HG02678 (cell line): ENCODE data around the gene PTPRK.
A peak's percentile ranks its signal among the peaks of the same experiment; 100 is the strongest.

ENCODE experiments used
- ATAC-seq: cut with Tn5 transposase; IDR thresholded peaks from one replicate; pipeline ENCODE4 v1.9.1; 2021; ENCODE audit warnings: mild to moderate bottlenecking, moderate library complexity; ENCODE audit not compliant: unreplicated experiment

PTPRK gene

GRCh38 chr6:127976796-127977195, 543.6 kb downstream of the PTPRK start:
- ATAC-seq = no peak

GRCh38 chr6:127976111-127976510, 544.3 kb downstream of the PTPRK start:
- no peak for ATAC-seq

GRCh38 chr6:127972815-127973214, 547.6 kb downstream of the PTPRK start:
- ATAC-seq = no peak

- ATAC-seq = peak; percentile 76
Measured at GRCh38 chr6:127971945-127972391, 548.4 kb downstream of the PTPRK start.

GRCh38 chr6:127971386-127971785, 549.0 kb downstream of the PTPRK start:
- no peak for ATAC-seq

- ATAC-seq = no peak
Measured at GRCh38 chr6:127969701-127970100, 550.7 kb downstream of the PTPRK start.

GRCh38 chr6:127968394-127968793, 552.0 kb downstream of the PTPRK start:
- ATAC-seq = no peak

- ATAC-seq = no peak
Measured at GRCh38 chr6:127967708-127968107, 552.7 kb downstream of the PTPRK start.

- ATAC-seq = no peak
Measured at GRCh38 chr6:127966616-127967015, 553.8 kb downstream of the PTPRK start.

- no peak for ATAC-seq
Measured at GRCh38 chr6:127963495-127963894, 556.9 kb downstream of the PTPRK start.

GRCh38 chr6:127959869-127960268, 560.5 kb downstream of the PTPRK start:
- ATAC-seq = no peak

- ATAC-seq = no peak
Measured at GRCh38 chr6:127956956-127957355, 563.4 kb downstream of the PTPRK start.

GRCh38 chr6:127956260-127956888, 564.0 kb downstream of the PTPRK start:
- no peak for ATAC-seq

- ATAC-seq = no peak
Measured at GRCh38 chr6:127954082-127954481, 566.3 kb downstream of the PTPRK start.

GRCh38 chr6:127952831-127953230, 567.6 kb downstream of the PTPRK start:
- ATAC-seq = no peak

- ATAC-seq = no peak
Measured at GRCh38 chr6:127952176-127952575, 568.2 kb downstream of the PTPRK start.

- peak; percentile 70 for ATAC-seq
Measured at GRCh38 chr6:127951172-127951917, 569.1 kb downstream of the PTPRK start.

- ATAC-seq = peak; percentile 47
Measured at GRCh38 chr6:127950566-127951145, 569.7 kb downstream of the PTPRK start.

- no peak for ATAC-seq
Measured at GRCh38 chr6:127949251-127949650, 571.1 kb downstream of the PTPRK start.

GRCh38 chr6:127946388-127946787, 574.0 kb downstream of the PTPRK start:
- ATAC-seq = no peak

GRCh38 chr6:127945434-127946097, 574.8 kb downstream of the PTPRK start:
- ATAC-seq = no peak

- ATAC-seq = no peak
Measured at GRCh38 chr6:127941228-127941627, 579.2 kb downstream of the PTPRK start.
